HCT116 (cell line): ENCODE data around the gene RNU1-4. TPM values are rescaled to one million over a fixed set of nuclear protein-coding genes. Genes with fewer than 3 reads are reported as not detected.
"Not testable (repeated sequence)": the region's sequence is repeated elsewhere in the genome, so short reads cannot be mapped to it uniquely, and the experiment has no call there.

Experiments used
- ATAC-seq: fragments of 200-7000 bp; cut with Tn5 transposase; 2 replicates; pipeline ENCODE4 v1.9.1; 2020; ENCODE audit warnings: mild to moderate bottlenecking, moderate library complexity
- BruUV-seq: library from RNA; stranded (reverse); fragments of 400-500 nt; replicated peaks from 2 replicates; lab custom pipeline; 2021; lab: Mats Ljungman, UMichigan
- CTCF ChIA-PET: fragments of 300-600 bp; sonication (Branson Sonifier 250); formaldehyde crosslinking; loops from one replicate; lab custom pipeline; 2021; ENCODE audit warnings: antibody characterized with exemption; lab: Charles Lee
- POLR2A ChIA-PET: fragments of 300-600, 350-600 bp; sonication (Branson Sonifier 250); formaldehyde crosslinking; loops from one replicate; lab custom pipeline; 2021; ENCODE audit warnings: antibody characterized with exemption; lab: Charles Lee
- RAD21 ChIA-PET, 2 experiments: fragments of 300-600 bp; sonication (Branson Sonifier 250); formaldehyde crosslinking; loops; one replicate each; lab custom pipeline; 2023; ENCODE audit warnings: low total read pairs in 2 of 2; ENCODE audit not compliant: uncharacterized antibody in 2 of 2, unreplicated experiment in 2 of 2, low non-redundant PET in 1 of 2; lab: Charles Lee
- DNase-seq: peaks from one replicate; pipeline ENCODE4 v3.0.0-alpha.2; 2010; ENCODE audit warnings: low read depth, low spot score
- H2AFZ ChIP-seq: fragments of 200-600 bp; shearing (Covaris generic), sonication (generic); 2 replicates; pipeline ENCODE4 v1.6.1; 2017; ENCODE audit warnings: low read depth, mixed run types, mixed read lengths, antibody characterized with exemption, low read length; ENCODE audit not compliant: poor library complexity, severe bottlenecking
- H3K27ac ChIP-seq: 2 replicates; pipeline ENCODE4 v1.5.1; 2012; ENCODE audit warnings: low read depth, low read length
- H3K27me3 ChIP-seq: fragments of 200-600 bp; sonication (generic); 2 replicates; pipeline ENCODE4 v1.6.1; 2016; ENCODE audit warnings: mixed run types, low read length, mixed read lengths; ENCODE audit not compliant: insufficient read depth
- H3K36me3 ChIP-seq, 2 experiments: fragments of 200-500 bp in 1 of 2; fragments of 200-600 bp in 1 of 2; sonication (Bioruptor generic) in 1 of 2; sonication (generic) in 1 of 2; 2 replicates each; pipeline versions ENCODE4 v1.5.1 to v1.6.1; 2014 to 2016; ENCODE audit warnings: low read length in 2 of 2, inconsistent platforms in 1 of 2, mixed read lengths in 1 of 2, mixed run types in 1 of 2; ENCODE audit not compliant: insufficient read depth in 2 of 2, control insufficient read depth in 1 of 2
- H3K4me1 ChIP-seq, 2 experiments: fragments of 200-600 bp in 1 of 2; sonication (generic) in 1 of 2; 2 replicates each; pipeline versions ENCODE4 v1.5.1 to v1.6.1; 2012 to 2017; ENCODE audit warnings: low read length in 2 of 2, inconsistent platforms in 1 of 2, mild to moderate bottlenecking in 1 of 2, mixed read lengths in 1 of 2, mixed run types in 1 of 2, moderate library complexity in 1 of 2; ENCODE audit not compliant: insufficient read depth in 2 of 2, control insufficient read depth in 1 of 2
- H3K4me2 ChIP-seq: fragments of 200-600 bp; sonication (generic); 2 replicates; pipeline ENCODE4 v1.6.1; 2017; ENCODE audit warnings: mixed run types, low read length, mixed read lengths
- H3K4me3 ChIP-seq, 2 experiments: fragments of 200-600 bp in 1 of 2; sonication (generic) in 1 of 2; replicated peaks in 1 of 2; 2 replicates each; pipeline ENCODE4 v1.5.1; 2011 to 2016; ENCODE audit warnings: low read length in 2 of 2, control low read depth in 1 of 2, low read depth in 1 of 2, mild to moderate bottlenecking in 1 of 2, mixed read lengths in 1 of 2, mixed run types in 1 of 2
- H3K79me2 ChIP-seq: fragments of 200-600 bp; sonication (generic); 2 replicates; pipeline ENCODE4 v1.6.1; 2017; ENCODE audit warnings: mild to moderate bottlenecking, mixed run types, low read length, moderate library complexity, mixed read lengths; ENCODE audit not compliant: insufficient read depth
- H3K9ac ChIP-seq: fragments of 200-600 bp; sonication (generic); 2 replicates; pipeline ENCODE4 v1.6.1; 2016; ENCODE audit warnings: low read length, mixed read lengths
- H3K9me2 ChIP-seq: fragments of 200-600 bp; sonication (generic), shearing (Covaris generic); 2 replicates; pipeline ENCODE4 v1.6.1; 2017; ENCODE audit warnings: mixed run types, mild to moderate bottlenecking, moderate library complexity; ENCODE audit not compliant: insufficient read depth
- H3K9me3 ChIP-seq, 2 experiments: fragments of 200-500 bp in 1 of 2; fragments of 200-600 bp in 1 of 2; sonication (Bioruptor generic) in 1 of 2; sonication (generic) in 1 of 2; 2 replicates each; pipeline ENCODE4 v1.6.1; 2014 to 2017; ENCODE audit warnings: low read length in 2 of 2, mixed read lengths in 2 of 2, inconsistent platforms in 1 of 2, low read depth in 1 of 2, mild to moderate bottlenecking in 1 of 2, mixed run types in 1 of 2, moderate library complexity in 1 of 2; ENCODE audit not compliant: control insufficient read depth in 1 of 2, insufficient read depth in 1 of 2
- H4K20me1 ChIP-seq: fragments of 200-600 bp; sonication (generic), shearing (Covaris generic); 2 replicates; pipeline ENCODE4 v1.6.1; 2017; ENCODE audit warnings: mixed run types, mild to moderate bottlenecking, moderate library complexity; ENCODE audit not compliant: insufficient read depth
- intact Hi-C: fragments of 100-400 bp; cut with micrococcal nuclease; formaldehyde crosslinking; loops from 2 replicates; pipeline ENCODE4 v1.10.0; 2022
- total RNA-seq: library from RNA; stranded (reverse); gene quantifications from one replicate; pipeline ENCODE4 v1.2.1, GENCODE V29; 2021; ENCODE audit not compliant: unreplicated experiment

RNU1-4 gene
- total RNA-seq, 1 experiment from 2014 or later, result 1,685 TPM

DNA sequence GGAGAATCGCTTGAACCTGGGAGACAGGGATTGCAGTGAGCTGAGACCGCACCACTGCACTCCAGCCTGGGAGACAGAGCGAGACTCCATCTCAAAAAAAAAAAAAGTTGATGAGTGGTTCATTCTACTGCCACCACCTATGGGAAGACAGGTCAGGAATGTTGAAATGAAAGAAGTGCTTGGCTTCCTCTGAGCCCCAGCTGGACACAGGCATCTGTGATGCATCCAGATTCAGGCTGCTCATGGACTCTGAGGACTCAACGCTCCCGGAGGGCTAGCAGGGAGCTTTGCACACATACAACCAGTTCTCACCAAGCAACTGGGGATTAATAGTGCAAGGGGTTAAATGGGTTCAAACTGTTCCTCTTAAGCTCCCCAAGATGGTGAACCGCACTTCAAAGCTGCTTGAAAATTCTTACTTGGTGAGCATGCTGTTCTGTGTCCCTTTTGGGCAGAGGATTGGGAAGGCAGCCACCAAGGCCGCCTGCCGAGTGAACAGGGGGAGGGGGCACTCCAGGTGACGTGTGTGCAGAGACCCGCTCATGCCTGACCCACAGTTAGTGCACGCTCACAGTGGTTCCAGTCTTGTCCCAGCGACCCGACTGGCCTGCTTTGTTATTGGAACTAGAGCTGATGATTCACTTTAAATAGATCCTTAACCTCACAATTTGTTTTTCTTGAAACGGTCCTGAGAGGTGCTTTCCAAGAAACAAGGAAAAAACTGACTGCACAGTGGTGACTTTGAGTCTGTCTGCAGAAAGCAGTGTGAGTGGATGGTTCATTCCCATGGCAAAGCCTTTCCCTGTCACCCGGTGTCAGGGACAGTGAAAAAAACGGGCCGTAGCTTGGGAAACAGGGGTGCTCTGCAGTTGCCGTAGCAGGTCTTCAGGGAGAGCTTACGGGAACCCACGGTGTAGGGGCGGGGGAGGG, 32.2 kb downstream of the RNU1-4 start:
- H3K4me2 ChIP-seq, ATAC-seq, BruUV-seq, CTCF ChIA-PET, H3K4me1 ChIP-seq, DNase-seq, H3K9me3 ChIP-seq, POLR2A ChIA-PET, RAD21 ChIA-PET, H3K27me3 ChIP-seq, H2AFZ ChIP-seq, H3K27ac ChIP-seq, H3K9ac ChIP-seq, H3K36me3 ChIP-seq, H3K9me2 ChIP-seq, H3K79me2 ChIP-seq, H4K20me1 ChIP-seq, intact Hi-C loops, H3K4me3 ChIP-seq: not testable (repeated sequence)

DNA sequence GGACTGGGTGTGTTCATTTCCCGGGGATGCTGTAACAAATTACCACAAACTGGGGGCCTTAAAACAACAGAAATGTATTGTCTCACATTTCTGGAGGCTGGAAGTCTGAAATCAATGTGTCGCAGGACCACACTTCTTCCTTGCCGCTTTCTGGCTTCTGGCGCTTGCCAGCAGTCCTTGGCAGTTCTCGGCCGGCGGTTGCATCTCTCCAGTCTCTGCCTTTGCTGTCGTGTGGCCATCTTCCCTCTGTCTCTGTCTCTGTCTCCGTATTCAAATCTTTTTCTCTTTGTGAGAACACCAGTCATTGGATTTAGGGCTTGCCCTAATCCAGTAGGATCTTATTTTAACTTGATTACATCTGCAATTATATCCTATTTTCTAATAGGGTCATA, 32.9 kb downstream of the RNU1-4 start:
- DNase-seq, H3K4me1 ChIP-seq, H3K79me2 ChIP-seq, H3K9me2 ChIP-seq, H3K27ac ChIP-seq, CTCF ChIA-PET, RAD21 ChIA-PET, H3K4me3 ChIP-seq, ATAC-seq, H4K20me1 ChIP-seq, H3K27me3 ChIP-seq, intact Hi-C loops, BruUV-seq, H3K4me2 ChIP-seq, H3K9ac ChIP-seq, H2AFZ ChIP-seq, H3K9me3 ChIP-seq, POLR2A ChIA-PET, H3K36me3 ChIP-seq: not testable (repeated sequence)

DNA sequence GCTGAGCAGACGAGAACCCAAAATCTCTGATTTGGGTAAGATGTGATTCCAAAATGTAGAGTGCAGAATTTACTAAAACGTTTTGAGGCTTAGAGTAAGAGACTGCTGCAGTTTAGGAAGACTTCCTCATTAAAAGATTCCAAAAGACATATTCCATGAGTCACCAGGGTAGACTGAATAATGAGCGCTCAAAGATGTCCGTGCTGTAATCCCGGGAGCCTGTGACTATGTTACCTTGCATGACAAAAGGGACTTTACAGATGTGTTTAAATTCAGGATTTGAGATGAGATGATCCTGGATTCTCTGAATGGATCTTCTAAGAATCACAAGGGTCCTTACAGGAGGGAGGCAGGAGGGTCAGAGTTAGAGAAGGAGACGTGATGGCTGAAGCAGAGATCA, 33.4 kb downstream of the RNU1-4 start:
- H2AFZ ChIP-seq, POLR2A ChIA-PET, H4K20me1 ChIP-seq, H3K9me3 ChIP-seq, RAD21 ChIA-PET, H3K27me3 ChIP-seq, H3K36me3 ChIP-seq, CTCF ChIA-PET, ATAC-seq, DNase-seq, intact Hi-C loops, H3K4me1 ChIP-seq, H3K9ac ChIP-seq, H3K9me2 ChIP-seq, H3K4me2 ChIP-seq, H3K27ac ChIP-seq, H3K4me3 ChIP-seq, BruUV-seq, H3K79me2 ChIP-seq: not testable (repeated sequence)

DNA sequence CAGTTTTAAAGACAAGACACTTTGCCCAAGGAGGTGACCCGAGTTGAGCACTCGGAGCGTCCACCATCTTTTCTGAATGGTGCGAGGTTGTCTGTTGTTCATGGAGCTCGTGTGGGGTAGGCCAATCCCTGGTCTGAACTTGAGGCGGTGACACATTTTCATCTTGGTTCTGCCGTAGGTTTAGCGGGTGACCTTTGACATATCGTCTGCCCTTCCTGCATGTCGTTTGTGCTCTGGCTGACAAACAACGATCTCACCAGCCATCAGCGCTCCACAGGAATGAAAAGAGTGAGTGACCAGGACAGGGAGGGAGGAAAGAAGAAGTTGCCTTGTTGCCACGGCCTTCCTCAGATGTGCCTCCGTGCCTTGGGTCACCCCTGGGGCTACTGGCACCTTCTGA, 34.5 kb downstream of the RNU1-4 start:
- H3K4me2 ChIP-seq, DNase-seq, H3K4me1 ChIP-seq, CTCF ChIA-PET, H3K9me3 ChIP-seq, H2AFZ ChIP-seq, POLR2A ChIA-PET, BruUV-seq, H3K27ac ChIP-seq, RAD21 ChIA-PET, H3K4me3 ChIP-seq, H3K9ac ChIP-seq, H3K9me2 ChIP-seq, intact Hi-C loops, ATAC-seq, H4K20me1 ChIP-seq, H3K79me2 ChIP-seq, H3K27me3 ChIP-seq, H3K36me3 ChIP-seq: not testable (repeated sequence)
